Ishikawa (cell line): ENCODE measurements around the gene SNORC.

ENCODE experiments used
- CREB1 ChIP-seq: IDR thresholded peaks from 2 replicates; pipeline ENCODE4 v1.6.1; 2012; ENCODE audit warnings: low read depth
- EGR1 ChIP-seq: IDR thresholded peaks from 2 replicates; pipeline ENCODE4 v1.6.1; 2012
- EP300 ChIP-seq: IDR thresholded peaks from 2 replicates; pipeline ENCODE4 v1.6.1; 2012; ENCODE audit warnings: borderline replicate concordance
- REST ChIP-seq: IDR thresholded peaks from 2 replicates; pipeline ENCODE4 v1.6.1; 2012; ENCODE audit warnings: low read depth, mild to moderate bottlenecking
- TCF12 ChIP-seq: IDR thresholded peaks from 2 replicates; pipeline ENCODE4 v1.6.1; 2012; ENCODE audit warnings: low read depth
- TF ChIP-seq, protein P1 (sequence below): IDR thresholded peaks from 2 replicates; pipeline ENCODE4 v1.6.1; 2012
- TF ChIP-seq, protein P2 (sequence below): IDR thresholded peaks from 2 replicates; pipeline ENCODE4 v1.6.1; 2012

GRCh38 chr2:232898592-232899543 lies 28.8 kb downstream of the SNORC start:
- TF ChIP-seq REST (no peak), EGR1 (no peak), CREB1 (no peak), TCF12 (no peak), EP300 (no peak)
- TF ChIP-seq, protein P1, sequence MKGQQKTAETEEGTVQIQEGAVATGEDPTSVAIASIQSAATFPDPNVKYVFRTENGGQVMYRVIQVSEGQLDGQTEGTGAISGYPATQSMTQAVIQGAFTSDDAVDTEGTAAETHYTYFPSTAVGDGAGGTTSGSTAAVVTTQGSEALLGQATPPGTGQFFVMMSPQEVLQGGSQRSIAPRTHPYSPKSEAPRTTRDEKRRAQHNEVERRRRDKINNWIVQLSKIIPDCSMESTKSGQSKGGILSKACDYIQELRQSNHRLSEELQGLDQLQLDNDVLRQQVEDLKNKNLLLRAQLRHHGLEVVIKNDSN: no peak
- TF ChIP-seq, protein P2, sequence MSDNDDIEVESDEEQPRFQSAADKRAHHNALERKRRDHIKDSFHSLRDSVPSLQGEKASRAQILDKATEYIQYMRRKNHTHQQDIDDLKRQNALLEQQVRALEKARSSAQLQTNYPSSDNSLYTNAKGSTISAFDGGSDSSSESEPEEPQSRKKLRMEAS: no peak
